SK-N-SH (cell line): Measurements from ENCODE around the gene NRARP. TPM values are rescaled to one million over a fixed set of nuclear protein-coding genes. Genes with fewer than 3 reads are reported as not detected.

Experiments used
- CTCF ChIA-PET: fragments of 300-600, 350-600 bp; formaldehyde crosslinking; extraction: SDS; loops from one replicate; lab custom pipeline; 2021; lab: Yijun Ruan, JAX
- POLR2A ChIA-PET: fragments of 350-600 bp; sonication (Branson Sonifier 250); formaldehyde crosslinking; extraction: SDS; loops from one replicate; lab custom pipeline; 2020; ENCODE audit warnings: antibody characterized with exemption, inconsistent platforms; lab: Yijun Ruan, JAX
- DNase-seq: peaks from one replicate; pipeline ENCODE4 v3.0.0; 2012
- H2AFZ ChIP-seq: fragments of 200-600 bp; sonication (generic); 2 replicates; pipeline ENCODE4 v1.8.1; 2016; ENCODE audit warnings: antibody characterized with exemption, mild to moderate bottlenecking, low read depth
- H3F3A ChIP-seq: fragments of 200-600 bp; sonication (generic); replicated peaks from 2 replicates; pipeline ENCODE3; 2016; ENCODE audit warnings: antibody characterized with exemption, mild to moderate bottlenecking; ENCODE audit not compliant: insufficient read depth
- H3K27ac ChIP-seq, 2 experiments: fragments of 200-500 bp in 1 of 2; fragments of 200-600 bp in 1 of 2; sonication (Bioruptor generic) in 1 of 2; sonication (generic), shearing (Covaris generic) in 1 of 2; 2 replicates each; pipeline versions ENCODE4 v1.5.1 to v1.6.1; 2014 to 2016; ENCODE audit warnings: low read depth in 2 of 2, inconsistent platforms in 1 of 2, low read length in 1 of 2, mild to moderate bottlenecking in 1 of 2, mixed read lengths in 1 of 2
- H3K27me3 ChIP-seq: fragments of 200-600 bp; sonication (generic), shearing (Covaris generic); 2 replicates; pipeline ENCODE4 v1.6.1; 2016; ENCODE audit warnings: mixed run types; ENCODE audit not compliant: insufficient read depth
- H3K36me3 ChIP-seq, 2 experiments: fragments of 200-500 bp in 1 of 2; fragments of 200-600 bp in 1 of 2; sonication (Bioruptor generic) in 1 of 2; sonication (generic) in 1 of 2; replicated peaks in 1 of 2; 2 replicates each; pipeline versions ENCODE3 to v1.5.1; 2014 to 2016; ENCODE audit warnings: low read length in 1 of 2, mild to moderate bottlenecking in 1 of 2; ENCODE audit not compliant: insufficient read depth in 2 of 2, control insufficient read depth in 1 of 2
- H3K4me1 ChIP-seq, 2 experiments: fragments of 200-500 bp in 1 of 2; fragments of 200-600 bp in 1 of 2; sonication (Bioruptor generic) in 1 of 2; sonication (generic), shearing (Covaris generic) in 1 of 2; 2 replicates each; pipeline versions ENCODE4 v1.5.1 to v1.6.1; 2014 to 2016; ENCODE audit warnings: low read depth in 1 of 2, low read length in 1 of 2, mixed run types in 1 of 2; ENCODE audit not compliant: insufficient read depth in 2 of 2, control insufficient read depth in 1 of 2
- H3K4me2 ChIP-seq: fragments of 200-600 bp; sonication (generic), shearing (Covaris generic); 2 replicates; pipeline ENCODE4 v1.6.1; 2017; ENCODE audit warnings: mixed run types
- H3K4me3 ChIP-seq, 2 experiments: fragments of 200-500 bp in 1 of 2; fragments of 200-600 bp in 1 of 2; sonication (Bioruptor generic) in 1 of 2; sonication (generic), shearing (Covaris generic) in 1 of 2; 2 replicates each; pipeline versions ENCODE4 v1.5.1 to v1.8.1; 2014 to 2016; ENCODE audit warnings: low read depth in 2 of 2, inconsistent platforms in 1 of 2, low read length in 1 of 2, mild to moderate bottlenecking in 1 of 2, mixed read lengths in 1 of 2, moderate library complexity in 1 of 2
- H3K79me2 ChIP-seq: fragments of 200-600 bp; sonication (generic); 2 replicates; pipeline ENCODE4 v1.8.1; 2017; ENCODE audit warnings: mild to moderate bottlenecking; ENCODE audit not compliant: insufficient read depth
- H3K9ac ChIP-seq: fragments of 200-600 bp; sonication (generic); 2 replicates; pipeline ENCODE4 v1.6.1; 2017; ENCODE audit warnings: mixed run types
- H3K9me2 ChIP-seq: fragments of 200-600 bp; sonication (generic); 2 replicates; pipeline ENCODE4 v1.6.1; 2017; ENCODE audit warnings: mixed run types
- H3K9me3 ChIP-seq: fragments of 200-600 bp; sonication (generic); 2 replicates; pipeline ENCODE4 v1.6.1; 2017; ENCODE audit warnings: mixed run types, mild to moderate bottlenecking, moderate library complexity
- H4K20me1 ChIP-seq: fragments of 200-600 bp; sonication (generic); 2 replicates; pipeline ENCODE4 v1.6.1; 2017; ENCODE audit warnings: mild to moderate bottlenecking, mixed run types; ENCODE audit not compliant: insufficient read depth
- CHD2 ChIP-seq: fragments of 150-350 bp; IDR thresholded peaks from 2 replicates; pipeline ENCODE4 v1.6.1; 2018; ENCODE audit warnings: low read length; ENCODE audit not compliant: partially characterized antibody
- EP300 ChIP-seq, 2 experiments: IDR thresholded peaks; 2 replicates each; pipeline versions ENCODE4 v1.4.0 to v1.6.1; 2012; ENCODE audit warnings: borderline replicate concordance in 1 of 2, low read depth in 1 of 2, low read length in 1 of 2
- GABPA ChIP-seq: IDR thresholded peaks from 2 replicates; pipeline ENCODE4 v1.4.0; 2012; ENCODE audit warnings: low read depth, mild to moderate bottlenecking
- MXI1 ChIP-seq: IDR thresholded peaks from 2 replicates; pipeline ENCODE4 v1.6.1; 2012; ENCODE audit warnings: mild to moderate bottlenecking, low read depth, low read length, improper control_type of control experiment
- NFIC ChIP-seq: IDR thresholded peaks from 2 replicates; pipeline ENCODE4 v1.4.0; 2012; ENCODE audit warnings: borderline replicate concordance
- NRF1 ChIP-seq: IDR thresholded peaks from 2 replicates; pipeline ENCODE4 v1.6.1; 2012; ENCODE audit warnings: low read depth, mild to moderate bottlenecking, low read length
- POLR2AphosphoS5 ChIP-seq: IDR thresholded peaks from 2 replicates; pipeline ENCODE4 v1.6.1; 2012; ENCODE audit warnings: low read depth, low read length
- RFX5 ChIP-seq: IDR thresholded peaks from 2 replicates; pipeline ENCODE4 v1.6.1; 2012; ENCODE audit warnings: mild to moderate bottlenecking, improper control_type of control experiment, low read length
- SIN3A ChIP-seq: IDR thresholded peaks from 2 replicates; pipeline ENCODE4 v1.6.1; 2012; ENCODE audit warnings: low read depth, mild to moderate bottlenecking, low read length, moderate library complexity, borderline replicate concordance
- WGBS: methylation state at CpG from one replicate; pipeline ENCODE4 v1.1.6; 2017; ENCODE audit warnings: low lambda C conversion rate; 5-methylcytosine and 5-hydroxymethylcytosine counted together
- polyA plus RNA-seq, 3 experiments: library from polyadenylated mRNA; depleted of rRNA; stranded (reverse); fragments of >200 nt; gene quantifications; 2 replicates each; pipeline ENCODE4 v1.2.3, GENCODE V29; 2012
- TF ChIP-seq, protein P1 (sequence below): fragments of 200-600 bp; sonication (generic); IDR thresholded peaks from 2 replicates; pipeline ENCODE4 v1.6.1; 2017; ENCODE audit warnings: antibody characterized with exemption, mild to moderate bottlenecking, moderate library complexity
- TF ChIP-seq, protein P2 (sequence below): IDR thresholded peaks from 2 replicates; pipeline ENCODE4 v1.6.1; 2012; ENCODE audit warnings: mild to moderate bottlenecking, low read depth, low read length, moderate library complexity

Gene NRARP, protein sequence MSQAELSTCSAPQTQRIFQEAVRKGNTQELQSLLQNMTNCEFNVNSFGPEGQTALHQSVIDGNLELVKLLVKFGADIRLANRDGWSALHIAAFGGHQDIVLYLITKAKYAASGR
- 3.9 and 4.2 TPM in 2 replicates for polyA plus RNA-seq (2012; rRNA removed)
- polyA plus RNA-seq (2012; cell fraction: cytosol; rRNA removed) = 2.9 and 3.4 TPM in 2 replicates
- polyA plus RNA-seq (2012; cell fraction: nucleus; rRNA removed) = 5.1 and 6.5 TPM in 2 replicates

DNA sequence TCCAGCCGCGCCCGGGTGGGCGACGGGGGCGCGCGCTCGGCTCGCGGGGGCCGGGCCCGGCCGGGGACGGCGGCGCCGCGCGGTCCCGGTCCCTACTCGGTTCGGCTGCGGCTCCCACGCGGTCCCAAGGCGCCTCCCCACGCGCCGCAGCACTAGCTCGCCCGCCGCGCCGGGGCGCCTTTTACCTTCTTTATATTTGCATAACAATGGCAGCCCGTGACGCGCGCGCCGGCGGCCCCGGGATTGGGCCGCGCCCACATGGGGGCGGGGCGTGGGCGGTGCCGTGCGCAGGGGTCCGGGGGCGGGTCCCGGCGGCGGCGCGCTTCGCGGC is at the start of gene NRARP:
TSS of gene NRARP (minus strand) at position 154 of the 331 bp plus-strand sequence. CDS start 343 bp downstream, outside the sequence.
- Histone ChIP-seq H3K27me3 (no peaks in the 10 kb centered on the region), H3K4me3 (peak within 1 kb of the TSS; percentile 51 to 65), H3K4me1 (peaks cover 0 to 24% of the 10 kb centered on the region in 2 experiments; a peak in 2 of 4 replicates), H3K4me2 (peak within 1 kb of the TSS; percentile 75; the same call in 1 of the 2 replicates), H3F3A (peaks cover 4% of the 10 kb centered on the region), H3K36me3 (no peaks in the 10 kb centered on the region), H3K9me3 (no peaks in the 10 kb centered on the region), H3K9ac (peak within 1 kb of the TSS; percentile 38; the same call in 1 of the 2 replicates), H3K9me2 (no peaks in the 10 kb centered on the region), H3K27ac (peak within 1 kb of the TSS in 1 of 2 experiments; percentile 71; a peak in 2 of 4 replicates), H2AFZ (peak within 1 kb of the TSS; percentile 81; the same call in 1 of the 2 replicates), H4K20me1 (no peaks in the 10 kb centered on the region), H3K79me2 (no peaks in the 10 kb centered on the region)
- no CpG with 5 or more reads among the region's 60 CpGs for WGBS
- DNase-seq = peak; percentile 98
- TF ChIP-seq POLR2AphosphoS5 (0 out of 2 replicates have a peak, but pooled peaks have one; percentile 41), NRF1 (peak; percentile 56), EP300 (IDR thresholded peaks at IDR 0.05; ENCODE audit: borderline replicate concordance in 1 of 2, low read depth in 1 of 2, low read length in 1 of 2) (no peak), RFX5 (peak; percentile 91), MXI1 (0 out of 2 replicates have a peak, but pooled peaks have one; percentile 34)
- TF ChIP-seq, protein P1, sequence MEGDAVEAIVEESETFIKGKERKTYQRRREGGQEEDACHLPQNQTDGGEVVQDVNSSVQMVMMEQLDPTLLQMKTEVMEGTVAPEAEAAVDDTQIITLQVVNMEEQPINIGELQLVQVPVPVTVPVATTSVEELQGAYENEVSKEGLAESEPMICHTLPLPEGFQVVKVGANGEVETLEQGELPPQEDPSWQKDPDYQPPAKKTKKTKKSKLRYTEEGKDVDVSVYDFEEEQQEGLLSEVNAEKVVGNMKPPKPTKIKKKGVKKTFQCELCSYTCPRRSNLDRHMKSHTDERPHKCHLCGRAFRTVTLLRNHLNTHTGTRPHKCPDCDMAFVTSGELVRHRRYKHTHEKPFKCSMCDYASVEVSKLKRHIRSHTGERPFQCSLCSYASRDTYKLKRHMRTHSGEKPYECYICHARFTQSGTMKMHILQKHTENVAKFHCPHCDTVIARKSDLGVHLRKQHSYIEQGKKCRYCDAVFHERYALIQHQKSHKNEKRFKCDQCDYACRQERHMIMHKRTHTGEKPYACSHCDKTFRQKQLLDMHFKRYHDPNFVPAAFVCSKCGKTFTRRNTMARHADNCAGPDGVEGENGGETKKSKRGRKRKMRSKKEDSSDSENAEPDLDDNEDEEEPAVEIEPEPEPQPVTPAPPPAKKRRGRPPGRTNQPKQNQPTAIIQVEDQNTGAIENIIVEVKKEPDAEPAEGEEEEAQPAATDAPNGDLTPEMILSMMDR = no peak
- CTCF ChIA-PET = interaction anchor here (0.6 to 5.7 kb wide), 39 partner anchors 9 to 258 kb away, joined by 3 to 74 read pairs (median 3); partner anchors contain the start of genes EXD3, NOXA1, STPG3 and TPRN
- POLR2A ChIA-PET = interaction anchor here (0.8 to 1.7 kb wide), 7 partner anchors 14 to 247 kb away, joined by 3 to 5 read pairs (median 3); partner anchors contain the start of genes EXD3, NOXA1 and TUBB4B

DNA sequence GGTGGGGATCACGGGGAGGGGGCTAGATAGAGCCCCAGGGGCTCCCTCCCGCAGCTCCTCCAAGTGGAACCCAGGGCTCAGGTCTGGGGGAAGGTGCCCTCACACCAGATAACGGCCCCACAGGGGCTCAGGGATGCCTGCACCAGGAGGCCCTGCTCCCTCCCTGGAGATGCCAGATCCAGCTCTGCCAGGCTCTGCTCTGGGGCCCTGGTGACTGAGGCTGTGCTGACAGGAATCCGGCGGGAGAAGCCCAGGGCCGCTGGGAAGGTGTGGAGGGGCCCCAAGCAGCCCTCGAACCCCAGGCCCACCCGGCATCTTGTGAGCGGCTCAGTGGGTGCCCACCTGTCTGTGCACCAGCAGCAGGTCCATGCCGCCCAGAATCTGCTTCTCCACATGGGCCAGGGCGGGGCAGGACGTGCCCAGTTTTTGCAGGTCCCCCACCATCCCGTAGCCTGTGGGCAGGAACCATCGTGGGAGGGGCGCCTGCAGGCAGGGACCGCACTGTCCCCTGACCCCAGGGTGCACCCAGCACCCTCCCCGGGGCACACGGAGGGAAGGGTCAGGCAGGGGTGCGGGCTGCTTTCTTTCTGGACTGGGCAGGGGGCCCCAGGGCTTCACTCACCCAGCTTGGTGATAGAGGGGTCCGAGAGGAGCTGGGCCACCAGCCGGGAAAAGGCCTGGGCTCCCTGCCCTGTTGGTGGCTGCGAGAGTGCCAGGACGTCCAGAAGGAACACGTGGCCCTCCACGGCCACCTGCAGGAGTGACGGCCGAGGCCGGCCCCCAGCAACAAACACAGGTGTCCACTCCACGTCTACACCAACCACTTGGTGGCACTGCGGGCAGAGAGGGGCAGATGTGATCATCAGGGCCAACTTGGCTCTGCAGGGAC is 48.9 kb upstream of the NRARP start:
- CTCF ChIA-PET = no interaction called here

More for the DNA sequence above, 48.9 kb upstream of the NRARP start:
- Histone ChIP-seq H3F3A (no peaks in the 10 kb centered on the region), H3K9me3 (no peaks in the 10 kb centered on the region), H3K4me2 (no peak overlapping the region), H3K36me3 (no peaks in the 10 kb centered on the region), H3K9ac (no peak overlapping the region), H3K27ac (no peak overlapping the region), H2AFZ (no peak overlapping the region), H3K9me2 (no peaks in the 10 kb centered on the region), H3K79me2 (no peaks in the 10 kb centered on the region), H3K27me3 (no peaks in the 10 kb centered on the region), H3K4me1 (no peaks in the 10 kb centered on the region), H3K4me3 (no peak overlapping the region), H4K20me1 (no peaks in the 10 kb centered on the region)
- POLR2A ChIA-PET = no interaction called here
- 72% methylated on average over 20 of the region's 30 CpGs for WGBS
- no peak for DNase-seq
- no peak for TF ChIP-seq CHD2
- TF ChIP-seq GABPA = no peak
- TF ChIP-seq SIN3A = no peak
- TF ChIP-seq NFIC = no peak
- TF ChIP-seq EP300 (IDR thresholded peaks at IDR 0.05; ENCODE audit: borderline replicate concordance in 1 of 2, low read depth in 1 of 2, low read length in 1 of 2) = no peak
- no peak for TF ChIP-seq MXI1
- TF ChIP-seq POLR2AphosphoS5 = no peak
- TF ChIP-seq, protein P2, sequence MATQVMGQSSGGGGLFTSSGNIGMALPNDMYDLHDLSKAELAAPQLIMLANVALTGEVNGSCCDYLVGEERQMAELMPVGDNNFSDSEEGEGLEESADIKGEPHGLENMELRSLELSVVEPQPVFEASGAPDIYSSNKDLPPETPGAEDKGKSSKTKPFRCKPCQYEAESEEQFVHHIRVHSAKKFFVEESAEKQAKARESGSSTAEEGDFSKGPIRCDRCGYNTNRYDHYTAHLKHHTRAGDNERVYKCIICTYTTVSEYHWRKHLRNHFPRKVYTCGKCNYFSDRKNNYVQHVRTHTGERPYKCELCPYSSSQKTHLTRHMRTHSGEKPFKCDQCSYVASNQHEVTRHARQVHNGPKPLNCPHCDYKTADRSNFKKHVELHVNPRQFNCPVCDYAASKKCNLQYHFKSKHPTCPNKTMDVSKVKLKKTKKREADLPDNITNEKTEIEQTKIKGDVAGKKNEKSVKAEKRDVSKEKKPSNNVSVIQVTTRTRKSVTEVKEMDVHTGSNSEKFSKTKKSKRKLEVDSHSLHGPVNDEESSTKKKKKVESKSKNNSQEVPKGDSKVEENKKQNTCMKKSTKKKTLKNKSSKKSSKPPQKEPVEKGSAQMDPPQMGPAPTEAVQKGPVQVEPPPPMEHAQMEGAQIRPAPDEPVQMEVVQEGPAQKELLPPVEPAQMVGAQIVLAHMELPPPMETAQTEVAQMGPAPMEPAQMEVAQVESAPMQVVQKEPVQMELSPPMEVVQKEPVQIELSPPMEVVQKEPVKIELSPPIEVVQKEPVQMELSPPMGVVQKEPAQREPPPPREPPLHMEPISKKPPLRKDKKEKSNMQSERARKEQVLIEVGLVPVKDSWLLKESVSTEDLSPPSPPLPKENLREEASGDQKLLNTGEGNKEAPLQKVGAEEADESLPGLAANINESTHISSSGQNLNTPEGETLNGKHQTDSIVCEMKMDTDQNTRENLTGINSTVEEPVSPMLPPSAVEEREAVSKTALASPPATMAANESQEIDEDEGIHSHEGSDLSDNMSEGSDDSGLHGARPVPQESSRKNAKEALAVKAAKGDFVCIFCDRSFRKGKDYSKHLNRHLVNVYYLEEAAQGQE = no peak
